T-helper 1 cell (primary cell): ENCODE measurements around the gene KRT33B.

Experiments
- DNase-seq, 5 donors: peaks; one replicate each; pipeline ENCODE4 v3.0.0-alpha.2; 2012 to 2020

Gene KRT33B

GRCh38 chr17:41322903-41323895 is 46.4 kb downstream of the KRT33B start:
- no peak for DNase-seq

- peak in 1 of 5 donors; percentile 54 for DNase-seq
These were observed 47.3 kb downstream of the KRT33B start for GRCh38 chr17:41322094-41322902.

GRCh38 chr17:41318231-41318630 is 51.4 kb downstream of the KRT33B start:
- no peak for DNase-seq

GRCh38 chr17:41315814-41316445 is 53.7 kb downstream of the KRT33B start:
- DNase-seq: no peak

- no peak for DNase-seq
These were observed 54.3 kb downstream of the KRT33B start, which contains the start of gene KRTAP17-1 for GRCh38 chr17:41315204-41315794. KRTAP17-1 (minus strand) TSS chr17:41315710; CDS start chr17:41315650, 60 bp downstream.
